ENCODE data around the gene TBC1D14.

Gene TBC1D14

DNA sequence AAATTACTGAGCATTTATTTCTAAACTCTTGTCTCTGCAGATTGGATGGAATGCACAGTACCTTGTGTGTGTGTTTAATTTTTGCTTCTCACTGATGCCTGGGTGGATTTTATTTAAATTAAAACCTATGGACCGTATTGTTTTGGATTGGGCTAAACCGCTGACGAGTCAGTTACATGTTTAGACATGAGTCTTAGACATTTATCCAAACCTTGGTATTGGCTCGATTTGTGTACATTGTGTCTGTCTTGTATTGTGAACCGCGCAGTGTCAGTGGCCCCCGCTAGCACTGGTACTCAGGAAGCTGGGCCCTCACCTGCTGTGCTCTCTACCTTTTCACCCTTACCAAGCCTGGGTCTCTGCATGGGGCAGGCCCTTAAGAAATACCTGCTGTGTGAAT is 92.7 kb downstream of the TBC1D14 start:
- in situ Hi-C loops (cut with HindIII; ENCODE audit: low pct_ligation_motif_present, low pct_unique_long_range_greater_than_20kb, low sequenced_read_pairs): no loop called here
- DNase-seq: no peak

DNA sequence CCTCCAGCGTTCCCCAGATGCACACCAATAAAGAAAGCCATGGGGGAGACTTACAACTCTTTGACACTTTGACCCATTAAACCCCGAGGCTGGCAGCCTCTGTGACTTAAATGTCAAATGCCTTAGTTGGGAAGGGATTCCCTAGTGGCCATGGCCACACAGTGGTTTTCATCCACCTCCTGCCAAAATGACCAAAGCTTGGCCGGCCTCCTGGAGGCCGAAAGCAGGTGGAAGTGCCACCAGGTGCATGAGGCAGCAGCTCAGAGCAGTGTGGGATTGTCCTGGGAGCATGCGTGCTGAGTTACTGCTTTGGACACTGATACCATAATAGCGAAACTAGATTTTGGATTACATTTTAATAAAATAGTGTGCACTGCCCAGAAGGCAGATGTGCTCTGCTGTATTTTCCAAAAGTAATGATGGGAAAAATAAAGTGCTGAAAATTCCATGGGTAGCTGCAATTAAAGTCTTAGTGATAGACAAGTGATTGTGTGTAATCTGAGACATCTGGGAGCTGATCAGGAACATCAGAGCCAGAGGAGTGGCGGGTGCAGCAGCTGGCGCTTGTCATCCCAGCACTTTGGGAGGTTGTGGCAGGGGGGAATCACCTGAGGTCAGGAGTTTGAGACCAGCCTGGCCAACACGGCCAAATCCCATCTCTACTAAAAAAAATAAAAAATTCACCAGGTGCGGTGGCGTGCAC is 93.7 kb downstream of the TBC1D14 start:
- no peak for DNase-seq
- in situ Hi-C loops (cut with HindIII; ENCODE audit: low pct_ligation_motif_present, low pct_unique_long_range_greater_than_20kb, low sequenced_read_pairs): no loop called here

DNA sequence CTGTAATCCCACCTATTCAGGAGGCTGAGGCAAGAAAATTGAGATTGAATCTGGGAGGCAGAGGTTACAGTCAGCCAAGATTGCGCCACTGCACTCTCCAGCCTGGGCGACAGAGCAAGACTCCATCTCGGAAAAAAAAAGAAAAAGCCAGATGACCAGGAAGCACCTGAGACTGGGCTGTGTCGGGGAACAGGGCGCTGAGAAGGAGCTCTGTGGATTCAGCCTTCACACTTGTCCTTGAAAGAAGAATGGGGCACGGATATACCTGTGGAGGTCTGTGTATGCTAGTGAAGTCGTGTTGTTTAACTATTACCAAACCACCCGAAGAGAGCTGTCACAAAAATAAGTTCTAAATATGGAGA is 94.2 kb downstream of the TBC1D14 start:
- no peak for DNase-seq
- in situ Hi-C loops (cut with HindIII; ENCODE audit: low pct_ligation_motif_present, low pct_unique_long_range_greater_than_20kb, low sequenced_read_pairs): no loop called here

DNA sequence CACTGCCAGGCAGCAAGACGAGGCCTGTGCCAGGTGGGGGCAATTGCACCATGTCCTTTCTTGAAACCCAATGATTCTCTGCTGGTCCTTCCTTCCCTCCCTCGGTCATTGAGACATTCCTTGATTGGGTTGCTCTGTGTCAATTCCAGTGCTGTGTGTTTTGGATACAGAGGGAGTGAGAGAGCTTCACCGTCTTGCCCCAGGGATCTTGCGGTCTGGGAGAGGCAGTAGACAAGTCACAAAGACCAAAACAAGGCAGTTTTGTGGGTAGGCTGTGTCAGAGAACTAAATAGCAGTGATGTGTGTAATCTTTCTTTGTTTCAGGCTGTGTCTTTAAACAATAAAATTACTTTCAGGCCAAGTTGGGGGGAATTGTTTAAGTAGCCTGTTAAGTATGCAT is 94.7 kb downstream of the TBC1D14 start:
- in situ Hi-C loops (cut with HindIII; ENCODE audit: low pct_ligation_motif_present, low pct_unique_long_range_greater_than_20kb, low sequenced_read_pairs): no loop called here
- DNase-seq: no peak

DNA sequence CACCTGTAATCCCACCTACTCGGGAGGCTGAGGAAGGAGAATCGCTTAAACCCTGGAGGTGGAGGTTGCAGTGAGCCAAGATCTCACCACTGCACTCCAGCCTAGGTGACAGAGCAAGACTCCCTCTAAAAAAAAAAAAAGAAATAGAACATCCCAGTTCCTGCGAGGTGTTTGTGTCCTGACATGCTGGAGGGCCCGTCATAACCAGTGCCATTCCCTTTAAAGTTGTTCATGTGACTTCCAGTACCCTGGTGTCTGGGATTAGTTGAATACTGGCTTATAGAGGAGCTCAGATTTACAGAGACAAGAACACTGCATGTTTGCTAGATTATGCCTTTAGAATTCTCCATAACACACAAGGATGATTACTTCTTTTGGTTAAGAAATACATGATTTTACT is 95.9 kb downstream of the TBC1D14 start:
- in situ Hi-C loops (cut with HindIII; ENCODE audit: low pct_ligation_motif_present, low pct_unique_long_range_greater_than_20kb, low sequenced_read_pairs): no loop called here
- no peak for DNase-seq

DNA sequence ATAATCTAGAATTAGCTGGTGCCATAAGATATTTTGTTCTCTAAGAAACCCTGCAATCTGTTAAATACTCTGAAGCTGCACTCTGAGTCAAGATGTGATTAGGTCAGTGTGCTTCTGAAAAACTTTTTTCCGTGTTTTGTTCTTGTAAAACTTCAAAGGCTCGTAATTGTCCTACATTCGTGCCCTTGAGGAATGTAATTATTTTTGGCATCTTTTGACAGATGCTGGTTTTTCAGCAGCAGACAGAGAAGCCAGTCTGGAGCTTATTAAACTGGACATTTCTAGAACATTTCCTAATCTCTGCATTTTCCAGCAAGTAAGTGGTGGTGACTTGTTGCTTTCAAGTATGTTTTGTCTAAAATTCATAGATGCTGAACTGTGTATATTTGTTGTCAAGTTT is 96.8 kb downstream of the TBC1D14 start:
- in situ Hi-C loops (cut with HindIII; ENCODE audit: low pct_ligation_motif_present, low pct_unique_long_range_greater_than_20kb, low sequenced_read_pairs): no loop called here
- DNase-seq: no peak

DNA sequence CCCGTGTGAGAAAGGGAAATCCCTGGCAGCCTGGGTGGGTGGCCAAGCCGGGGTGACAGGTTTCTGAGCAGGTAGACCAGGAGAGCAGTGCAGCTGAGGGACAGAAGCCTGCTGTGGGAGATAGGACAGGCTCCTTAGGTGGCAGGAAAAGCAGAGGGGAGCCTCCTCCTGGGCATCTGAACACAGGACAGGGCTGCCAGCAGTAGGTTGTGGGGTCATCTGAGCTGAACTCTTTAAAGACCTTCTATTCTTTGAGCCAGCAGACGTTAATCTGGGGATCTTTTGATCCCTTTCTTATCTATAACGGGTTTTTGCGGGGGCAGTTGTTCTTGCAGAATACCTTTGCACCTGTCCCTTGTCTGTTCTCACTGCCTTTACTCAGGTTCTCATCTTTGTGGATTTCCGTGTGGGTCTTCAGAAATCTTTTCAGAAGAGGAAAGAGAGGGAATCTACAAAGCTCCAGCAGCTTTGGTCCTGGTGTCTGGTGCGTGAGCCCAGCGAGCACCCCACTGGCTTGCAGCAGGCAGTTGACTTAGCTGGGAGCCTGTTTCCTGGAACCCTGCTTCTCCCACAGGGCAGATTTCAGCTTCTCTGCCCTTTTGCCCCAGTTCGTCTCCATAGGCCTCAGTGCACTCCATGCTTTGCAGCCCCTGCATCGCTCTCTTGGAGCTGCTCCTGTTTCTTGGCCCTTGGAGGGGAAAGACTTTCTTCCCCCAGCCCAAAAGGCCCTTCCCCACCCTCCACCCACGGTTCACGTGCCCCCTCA is 97.7 kb downstream of the TBC1D14 start:
- in situ Hi-C loops (cut with HindIII; ENCODE audit: low pct_ligation_motif_present, low pct_unique_long_range_greater_than_20kb, low sequenced_read_pairs): no loop called here

DNA sequence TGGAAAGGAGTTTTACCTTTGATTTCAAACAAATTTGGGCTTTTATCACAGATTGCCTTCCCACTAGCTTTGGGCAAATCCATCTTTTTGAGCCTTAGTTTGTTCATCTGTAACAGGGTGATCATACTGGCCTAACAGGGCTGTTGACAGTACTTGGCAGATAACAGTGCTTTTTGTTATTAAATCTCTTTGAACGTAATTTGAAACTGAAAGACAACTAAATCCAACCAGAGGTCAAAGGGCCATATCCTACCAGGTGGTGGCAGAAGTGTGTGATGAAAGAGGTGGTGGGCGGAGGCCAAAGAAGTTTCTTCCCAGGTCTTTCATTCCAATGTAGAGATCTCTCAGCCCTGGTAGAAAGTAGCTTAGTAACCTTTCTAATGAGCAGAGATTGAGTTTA is 98.3 kb downstream of the TBC1D14 start:
- in situ Hi-C loops (cut with HindIII; ENCODE audit: low pct_ligation_motif_present, low pct_unique_long_range_greater_than_20kb, low sequenced_read_pairs): no loop called here
- DNase-seq: no peak

More for the DNA sequence above, 97.7 kb downstream of the TBC1D14 start:
- DNase-seq: no peak

DNA sequence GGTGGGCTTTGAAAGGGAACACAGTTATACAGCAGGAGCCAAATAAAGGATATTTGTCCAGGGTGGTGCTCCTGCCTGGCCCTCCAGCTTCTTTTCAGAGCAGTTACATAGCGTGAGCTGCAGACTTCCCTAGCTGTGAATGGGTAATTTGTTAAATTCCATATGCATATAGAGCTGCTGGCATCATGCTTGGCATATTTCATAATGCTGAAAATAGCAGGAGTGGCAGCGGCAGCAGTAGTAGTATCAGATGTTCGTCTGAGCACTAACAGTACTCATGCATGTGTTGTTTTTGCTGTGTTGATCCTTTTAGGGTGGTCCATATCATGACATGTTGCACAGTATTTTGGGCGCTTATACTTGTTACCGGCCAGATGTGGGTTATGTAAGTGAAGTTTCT is 99.9 kb downstream of the TBC1D14 start:
- no peak for DNase-seq
- in situ Hi-C loops (cut with HindIII; ENCODE audit: low pct_ligation_motif_present, low pct_unique_long_range_greater_than_20kb, low sequenced_read_pairs): no loop called here

DNA sequence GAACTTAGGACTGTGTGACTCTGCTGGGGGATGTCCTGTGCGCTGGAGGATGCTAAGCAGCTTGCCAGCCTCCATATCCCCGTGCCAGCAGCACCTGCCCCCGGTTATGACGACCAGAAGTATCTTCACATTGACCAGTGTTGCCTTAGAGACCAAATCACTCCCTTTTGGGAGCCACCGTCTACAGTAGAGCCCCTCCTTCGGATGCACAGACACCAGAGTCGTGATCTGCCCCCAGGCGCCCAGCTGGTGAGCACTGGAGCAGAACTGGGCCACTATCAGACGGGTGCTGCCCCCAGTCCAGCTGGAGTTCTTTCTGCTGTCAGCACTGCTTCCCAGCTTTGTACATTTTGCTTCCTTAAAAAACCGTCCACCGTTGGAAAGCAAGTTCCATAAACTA is 103.5 kb downstream of the TBC1D14 start:
- in situ Hi-C loops (cut with HindIII; ENCODE audit: low pct_ligation_motif_present, low pct_unique_long_range_greater_than_20kb, low sequenced_read_pairs): no loop called here
- DNase-seq: no peak

DNA sequence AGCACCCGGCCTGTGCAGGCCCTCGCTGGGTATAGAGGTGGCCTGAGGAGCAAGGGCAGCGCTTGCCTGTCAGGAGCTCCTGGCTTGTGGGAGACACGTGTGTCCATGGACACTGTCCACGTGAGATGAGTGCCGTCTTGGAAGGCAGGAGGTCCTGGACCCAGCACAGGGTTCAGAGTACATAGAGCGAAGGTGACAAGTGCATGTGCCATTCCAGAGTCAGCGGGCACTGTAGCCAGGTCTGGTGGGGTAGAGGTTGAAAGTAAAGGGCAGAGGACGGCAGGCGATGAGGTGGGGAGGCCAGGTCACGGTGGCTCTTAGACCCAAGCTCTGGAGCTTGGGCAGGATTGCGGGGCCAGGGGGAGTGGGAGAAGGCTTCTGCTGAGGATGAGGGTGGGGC is 105.2 kb downstream of the TBC1D14 start:
- in situ Hi-C loops (cut with HindIII; ENCODE audit: low pct_ligation_motif_present, low pct_unique_long_range_greater_than_20kb, low sequenced_read_pairs): no loop called here
- no peak for DNase-seq

DNA sequence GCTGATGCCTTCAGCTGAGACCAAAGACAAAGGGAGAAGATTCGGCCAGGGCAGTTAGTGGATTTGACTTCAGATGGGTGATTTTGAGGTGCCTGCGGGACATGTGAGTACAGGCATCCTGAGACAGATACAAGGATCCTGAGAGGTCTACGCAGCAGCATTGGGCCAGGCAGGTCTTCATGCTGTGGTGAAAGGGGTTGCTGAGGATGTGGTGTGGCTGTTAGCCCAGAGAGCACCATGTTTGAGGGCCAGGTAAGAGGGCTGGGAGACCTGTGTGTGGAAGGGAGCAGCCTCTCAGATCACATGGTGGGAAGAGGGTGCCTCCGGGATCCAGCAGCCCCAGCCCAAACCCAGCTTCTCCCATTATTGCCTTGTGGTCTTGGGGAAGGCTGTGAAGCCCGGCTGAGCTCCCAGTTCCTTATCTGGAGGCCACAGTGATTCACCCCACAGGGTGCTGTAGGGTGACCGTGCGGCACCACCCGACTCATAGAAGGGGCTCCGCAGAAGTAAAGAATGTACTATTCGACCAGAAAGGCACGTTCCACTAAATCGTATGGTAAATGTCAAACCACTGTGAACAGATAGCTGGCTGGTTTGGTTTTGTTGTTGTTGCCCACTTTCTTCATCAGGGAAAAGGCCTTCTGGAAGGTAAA is 105.9 kb downstream of the TBC1D14 start:
- in situ Hi-C loops (cut with HindIII; ENCODE audit: low pct_ligation_motif_present, low pct_unique_long_range_greater_than_20kb, low sequenced_read_pairs): no loop called here
- DNase-seq: peak; percentile 28

DNA sequence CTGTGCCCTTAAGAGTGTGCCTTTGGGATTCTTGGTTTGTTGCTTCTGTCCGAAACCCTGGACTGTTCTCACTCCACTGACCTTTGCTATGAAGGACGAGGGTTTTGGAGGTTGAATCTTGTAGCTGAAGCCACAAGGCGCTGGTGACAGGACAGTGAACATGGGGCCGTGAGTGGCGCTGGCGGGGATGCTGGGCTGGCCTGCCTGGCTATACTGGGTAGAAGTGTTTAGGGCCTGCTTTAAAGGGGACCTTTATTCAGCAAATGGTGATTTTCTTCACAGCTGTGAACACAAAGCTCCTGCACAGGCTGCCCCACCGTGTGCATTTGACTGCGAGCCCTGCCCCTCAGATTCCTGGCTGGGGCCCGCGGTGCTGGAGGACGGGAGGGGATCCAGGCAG is 106.5 kb downstream of the TBC1D14 start:
- DNase-seq: no peak
- in situ Hi-C loops (cut with HindIII; ENCODE audit: low pct_ligation_motif_present, low pct_unique_long_range_greater_than_20kb, low sequenced_read_pairs): no loop called here

DNA sequence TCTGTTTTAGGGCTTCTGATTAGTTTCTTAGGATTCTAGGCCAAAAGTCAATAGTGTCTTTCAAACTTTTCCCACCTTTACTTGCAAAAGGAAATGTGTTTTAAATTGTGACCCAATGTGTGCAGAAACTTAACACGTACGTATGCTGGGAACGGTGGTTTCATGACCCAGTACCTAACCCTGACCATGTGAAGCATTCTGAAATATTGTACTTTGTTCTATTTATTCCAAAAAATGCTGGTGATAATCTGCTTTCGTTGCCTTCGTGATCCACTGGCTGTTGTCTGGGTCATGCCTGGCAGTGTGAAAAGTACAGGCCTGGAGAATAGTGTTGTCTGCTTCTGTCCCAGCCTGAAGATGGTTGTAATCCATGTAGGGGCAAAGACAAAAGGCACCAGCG is 106.9 kb downstream of the TBC1D14 start:
- in situ Hi-C loops (cut with HindIII; ENCODE audit: low pct_ligation_motif_present, low pct_unique_long_range_greater_than_20kb, low sequenced_read_pairs): no loop called here
- DNase-seq: no peak

DNA sequence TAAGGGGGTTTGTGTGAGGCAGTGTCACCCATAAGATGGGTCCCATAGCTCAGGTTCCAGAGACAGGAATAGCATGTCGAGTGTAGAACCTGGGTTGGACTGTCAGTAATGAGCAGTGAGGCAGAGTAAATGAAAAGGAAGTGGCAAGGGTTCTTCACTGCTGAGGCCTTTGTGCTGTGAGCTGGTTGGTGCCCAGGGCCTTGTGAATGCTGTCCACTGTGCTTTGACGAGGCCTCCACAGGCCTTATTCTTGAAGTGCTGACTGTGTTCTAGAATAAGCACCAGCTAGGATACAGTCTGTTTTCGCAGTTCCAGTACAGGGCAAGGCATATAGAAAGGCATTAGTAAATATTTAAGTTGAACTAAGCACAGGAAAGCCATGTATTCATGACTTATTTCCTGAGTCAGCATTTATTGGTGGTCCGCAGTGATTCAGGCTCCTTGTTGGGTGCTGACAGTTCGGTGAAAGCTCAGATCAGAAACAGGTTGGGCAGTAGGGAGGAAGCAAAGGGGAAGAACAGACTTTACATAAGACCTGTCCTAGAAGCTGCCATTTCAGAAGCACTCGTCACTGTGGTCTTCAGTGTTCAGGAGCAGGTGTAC is 107.9 kb downstream of the TBC1D14 start:
- in situ Hi-C loops (cut with HindIII; ENCODE audit: low pct_ligation_motif_present, low pct_unique_long_range_greater_than_20kb, low sequenced_read_pairs): no loop called here

DNA sequence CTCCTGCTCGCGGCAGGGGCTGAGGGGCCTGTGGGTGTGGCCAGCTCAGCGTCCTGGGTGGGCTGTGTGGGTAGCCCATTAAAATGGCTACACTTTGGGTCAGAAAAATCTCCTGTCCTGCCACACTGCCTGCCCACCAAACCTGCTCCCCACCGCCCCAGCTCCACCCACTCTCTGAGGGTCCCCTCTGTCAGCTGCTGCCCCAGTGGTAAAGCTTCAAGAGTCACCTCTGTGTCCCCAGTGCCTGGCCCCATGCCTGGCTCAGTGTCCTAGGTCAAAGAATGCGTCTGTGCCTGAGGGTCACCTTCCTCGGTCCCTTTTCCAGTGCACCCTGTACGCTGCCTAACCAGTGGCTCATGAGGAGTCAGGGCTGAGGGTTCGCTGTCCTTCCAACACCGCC is 108.7 kb downstream of the TBC1D14 start:
- in situ Hi-C loops (cut with HindIII; ENCODE audit: low pct_ligation_motif_present, low pct_unique_long_range_greater_than_20kb, low sequenced_read_pairs): no loop called here
- no peak for DNase-seq

More for the DNA sequence above, 107.9 kb downstream of the TBC1D14 start:
- no peak for DNase-seq

DNA sequence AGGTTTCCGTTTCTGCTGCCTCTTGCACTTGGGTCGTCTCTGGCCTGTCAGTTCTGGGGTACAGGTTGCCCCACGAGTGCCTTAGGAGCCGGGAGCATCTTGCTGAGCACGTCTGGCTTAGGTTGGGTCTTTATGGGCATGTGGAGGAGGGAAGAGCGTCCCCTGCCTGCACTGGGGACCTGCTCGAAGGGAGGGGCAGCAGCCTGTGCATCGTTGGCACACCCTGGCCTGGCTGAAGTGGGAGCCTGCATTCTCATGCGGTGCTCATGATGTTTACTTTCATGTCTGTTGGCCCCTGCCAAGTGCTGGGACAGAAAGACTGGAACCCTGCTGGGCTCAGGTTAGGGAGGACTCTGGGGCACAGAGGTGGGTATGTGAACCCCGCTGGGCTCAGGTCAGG is 109.7 kb downstream of the TBC1D14 start:
- no peak for DNase-seq
- in situ Hi-C loops (cut with HindIII; ENCODE audit: low pct_ligation_motif_present, low pct_unique_long_range_greater_than_20kb, low sequenced_read_pairs): no loop called here

DNA sequence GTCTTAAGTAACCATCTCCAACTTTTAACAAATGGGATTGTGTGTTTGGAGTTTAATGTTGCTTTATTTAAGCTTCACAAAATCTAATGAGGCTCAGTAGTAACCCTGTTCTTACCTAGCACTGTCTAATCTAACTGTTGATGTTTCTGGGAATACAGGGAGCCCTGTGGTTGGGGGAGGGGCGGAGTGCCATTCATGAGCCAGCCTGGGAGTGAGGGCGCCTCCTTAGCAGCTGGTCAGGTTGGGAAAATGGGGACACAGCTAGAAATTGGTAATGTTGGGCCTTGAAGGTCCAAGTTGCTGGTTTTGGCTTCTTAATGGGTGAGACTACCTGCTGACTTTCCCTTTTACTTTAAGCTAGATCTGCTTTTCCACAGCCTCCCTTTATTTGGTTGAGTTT is 110.7 kb downstream of the TBC1D14 start:
- in situ Hi-C loops (cut with HindIII; ENCODE audit: low pct_ligation_motif_present, low pct_unique_long_range_greater_than_20kb, low sequenced_read_pairs): no loop called here
- DNase-seq: no peak

DNA sequence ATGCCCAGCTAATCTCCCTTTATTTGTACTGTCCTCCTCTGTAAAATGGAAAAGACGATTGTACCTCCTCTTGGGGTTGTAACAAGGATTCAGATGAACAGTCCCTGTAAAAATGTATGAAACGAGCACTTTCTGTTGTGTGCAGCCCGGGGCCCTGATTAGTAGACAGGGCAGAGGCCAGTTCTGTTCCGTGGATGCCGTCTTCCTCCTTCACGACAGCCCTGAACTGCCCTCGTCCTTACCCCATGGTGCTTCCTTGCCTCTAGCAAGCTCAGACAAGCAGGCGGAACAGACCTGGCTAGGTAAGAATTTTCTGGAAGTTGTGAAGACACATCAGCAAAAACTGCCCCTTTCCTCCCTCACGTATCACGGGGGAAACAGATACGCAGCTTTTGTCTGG is 111.2 kb downstream of the TBC1D14 start:
- in situ Hi-C loops (cut with HindIII; ENCODE audit: low pct_ligation_motif_present, low pct_unique_long_range_greater_than_20kb, low sequenced_read_pairs): no loop called here
- DNase-seq: no peak
